ENCODE data around the gene IRAK2. TPM values are rescaled to one million over a fixed set of nuclear protein-coding genes. Genes with fewer than 3 reads are reported as not detected.

IRAK2 gene
- 1.3 and 1.5 TPM in 2 replicates for total RNA-seq
- long read RNA-seq, partial matches to known transcripts = 2 of 5 reads
- long read RNA-seq, other reads (novel, unspliced or antisense) = 1 of 5 reads

- TF ChIP-seq, protein P1, sequence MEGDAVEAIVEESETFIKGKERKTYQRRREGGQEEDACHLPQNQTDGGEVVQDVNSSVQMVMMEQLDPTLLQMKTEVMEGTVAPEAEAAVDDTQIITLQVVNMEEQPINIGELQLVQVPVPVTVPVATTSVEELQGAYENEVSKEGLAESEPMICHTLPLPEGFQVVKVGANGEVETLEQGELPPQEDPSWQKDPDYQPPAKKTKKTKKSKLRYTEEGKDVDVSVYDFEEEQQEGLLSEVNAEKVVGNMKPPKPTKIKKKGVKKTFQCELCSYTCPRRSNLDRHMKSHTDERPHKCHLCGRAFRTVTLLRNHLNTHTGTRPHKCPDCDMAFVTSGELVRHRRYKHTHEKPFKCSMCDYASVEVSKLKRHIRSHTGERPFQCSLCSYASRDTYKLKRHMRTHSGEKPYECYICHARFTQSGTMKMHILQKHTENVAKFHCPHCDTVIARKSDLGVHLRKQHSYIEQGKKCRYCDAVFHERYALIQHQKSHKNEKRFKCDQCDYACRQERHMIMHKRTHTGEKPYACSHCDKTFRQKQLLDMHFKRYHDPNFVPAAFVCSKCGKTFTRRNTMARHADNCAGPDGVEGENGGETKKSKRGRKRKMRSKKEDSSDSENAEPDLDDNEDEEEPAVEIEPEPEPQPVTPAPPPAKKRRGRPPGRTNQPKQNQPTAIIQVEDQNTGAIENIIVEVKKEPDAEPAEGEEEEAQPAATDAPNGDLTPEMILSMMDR (IDR thresholded peaks at IDR 0.05) = peak; percentile 95
- H3K4me3 Mint-ChIP-seq (ENCODE audit: unreplicated experiment) = peak within 1 kb of the TSS; percentile 76
- H3K27me3 Mint-ChIP-seq (ENCODE audit: unreplicated experiment) = no peaks in the 10 kb centered on the region
- peaks cover 3% of the 10 kb centered on the region for H3K4me1 Mint-ChIP-seq (ENCODE audit: unreplicated experiment)
- peaks cover 11% of the 10 kb centered on the region for H3K9me3 Mint-ChIP-seq (ENCODE audit: unreplicated experiment)
- peak; percentile 91 for DNase-seq (ENCODE audit: extremely low spot score, unreplicated experiment)
- H3K36me3 Mint-ChIP-seq (ENCODE audit: unreplicated experiment) = peaks cover 3% of the 10 kb centered on the region
- no peak within 1 kb of the TSS for H3K27ac Mint-ChIP-seq (ENCODE audit: unreplicated experiment)
Measured at GRCh38 chr3:10164546-10165393, at the start of gene IRAK2. IRAK2 (plus strand) TSS chr3:10164919; CDS start chr3:10164955, 36 bp downstream.

- TF ChIP-seq, protein P1 (IDR thresholded peaks at IDR 0.05) = no peak
- peak; percentile 96 for DNase-seq (ENCODE audit: extremely low spot score, unreplicated experiment)
- H3K27ac Mint-ChIP-seq (ENCODE audit: unreplicated experiment) = peak within 1 kb of the TSS; percentile 96
- H3K9me3 Mint-ChIP-seq (ENCODE audit: unreplicated experiment) = no peaks in the 10 kb centered on the region
- peak within 1 kb of the TSS; percentile 99 for H3K4me3 Mint-ChIP-seq (ENCODE audit: unreplicated experiment)
- peaks cover 5% of the 10 kb centered on the region for H3K36me3 Mint-ChIP-seq (ENCODE audit: unreplicated experiment)
- H3K4me1 Mint-ChIP-seq (ENCODE audit: unreplicated experiment) = peaks cover 29% of the 10 kb centered on the region
- H3K27me3 Mint-ChIP-seq (ENCODE audit: unreplicated experiment) = no peaks in the 10 kb centered on the region
Measured at GRCh38 chr3:10115326-10116137, 49.2 kb upstream of the IRAK2 start, which contains the start of gene BRK1. BRK1 (plus strand) TSS chr3:10115675; CDS start chr3:10115702, 27 bp downstream.

DNA sequence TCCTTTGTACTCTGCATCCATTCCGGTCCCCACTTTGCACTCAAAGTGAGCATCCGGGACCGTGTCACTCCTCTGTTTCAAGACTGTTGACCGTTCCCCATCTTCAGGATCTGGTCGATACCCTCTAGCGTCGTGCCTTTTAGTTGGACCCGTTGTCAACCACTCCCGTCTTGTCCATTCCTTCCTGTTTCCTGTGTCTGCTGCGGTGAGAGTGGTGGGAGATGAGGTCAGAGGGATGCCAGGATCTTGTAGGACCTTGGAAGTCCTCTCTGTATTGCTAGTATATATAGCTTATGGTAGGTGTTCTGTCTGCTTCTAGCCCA is 48.6 kb upstream of the IRAK2 start:
- no peak for DNase-seq (ENCODE audit: extremely low spot score, unreplicated experiment)
- no peaks in the 10 kb centered on the region for H3K9me3 Mint-ChIP-seq (ENCODE audit: unreplicated experiment)
- H3K27me3 Mint-ChIP-seq (ENCODE audit: unreplicated experiment) = no peaks in the 10 kb centered on the region
- H3K4me1 Mint-ChIP-seq (ENCODE audit: unreplicated experiment) = peaks cover 29% of the 10 kb centered on the region
- H3K27ac Mint-ChIP-seq (ENCODE audit: unreplicated experiment) = peak overlapping the region; percentile 96
- peaks cover 8% of the 10 kb centered on the region for H3K36me3 Mint-ChIP-seq (ENCODE audit: unreplicated experiment)
- TF ChIP-seq, protein P1 (IDR thresholded peaks at IDR 0.05) = no peak
- H3K4me3 Mint-ChIP-seq (ENCODE audit: unreplicated experiment) = peak overlapping the region; percentile 99

DNA sequence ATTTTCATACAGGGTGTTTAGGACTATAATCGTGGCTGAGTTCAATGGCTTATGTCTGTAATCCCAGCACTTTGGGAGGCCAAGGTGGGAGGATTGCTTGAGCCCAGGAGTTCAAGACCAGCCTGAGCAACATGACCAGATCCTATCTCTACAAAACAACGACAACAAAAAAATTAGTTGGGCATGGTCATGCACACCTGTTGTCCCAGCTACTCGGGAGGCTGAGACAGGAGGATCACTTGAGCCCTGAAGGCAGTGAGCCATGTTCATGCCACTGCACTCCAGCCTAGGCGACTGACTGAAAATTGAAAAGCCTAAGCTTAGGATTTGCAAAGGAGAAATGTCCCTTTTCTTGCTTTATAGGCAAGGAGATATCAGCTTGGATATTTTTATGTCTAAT is 47.8 kb upstream of the IRAK2 start:
- Mint-ChIP-seq H3K4me3 (ENCODE audit: unreplicated experiment) (peak overlapping the region; percentile 99), H3K4me1 (ENCODE audit: unreplicated experiment) (peaks cover 29% of the 10 kb centered on the region), H3K9me3 (ENCODE audit: unreplicated experiment) (no peaks in the 10 kb centered on the region), H3K27me3 (ENCODE audit: unreplicated experiment) (no peaks in the 10 kb centered on the region), H3K36me3 (ENCODE audit: unreplicated experiment) (peaks cover 11% of the 10 kb centered on the region), H3K27ac (ENCODE audit: unreplicated experiment) (no peak overlapping the region)
- TF ChIP-seq, protein P1 (IDR thresholded peaks at IDR 0.05) = no peak
- no peak for DNase-seq (ENCODE audit: extremely low spot score, unreplicated experiment)

GRCh38 chr3:10119376-10119775 is 45.3 kb upstream of the IRAK2 start:
- H3K27me3 Mint-ChIP-seq (ENCODE audit: unreplicated experiment) = no peaks in the 10 kb centered on the region
- no peak overlapping the region for H3K27ac Mint-ChIP-seq (ENCODE audit: unreplicated experiment)
- TF ChIP-seq, protein P1 (IDR thresholded peaks at IDR 0.05) = no peak

More at GRCh38 chr3:10119376-10119775, 45.3 kb upstream of the IRAK2 start:
- Mint-ChIP-seq H3K4me3 (ENCODE audit: unreplicated experiment) (no peak overlapping the region), H3K9me3 (ENCODE audit: unreplicated experiment) (no peaks in the 10 kb centered on the region), H3K4me1 (ENCODE audit: unreplicated experiment) (peaks cover 29% of the 10 kb centered on the region), H3K36me3 (ENCODE audit: unreplicated experiment) (peaks cover 15% of the 10 kb centered on the region)
- no peak for DNase-seq (ENCODE audit: extremely low spot score, unreplicated experiment)
